NCI-H1417 (cell line): Measurements from ENCODE around the gene GMEB2.
"Not testable (repeated sequence)": the region's sequence is repeated elsewhere in the genome, so short reads cannot be mapped to it uniquely, and the experiment has no call there.

Experiments
- DNase-seq, 3 experiments: peaks; one replicate each; lab custom pipeline; 2025; lab: John Stamatoyannopoulos, UW

GMEB2 gene

GRCh38 chr20:63560333-63560805, 66.5 kb downstream of the GMEB2 start:
- no peak for DNase-seq

DNA sequence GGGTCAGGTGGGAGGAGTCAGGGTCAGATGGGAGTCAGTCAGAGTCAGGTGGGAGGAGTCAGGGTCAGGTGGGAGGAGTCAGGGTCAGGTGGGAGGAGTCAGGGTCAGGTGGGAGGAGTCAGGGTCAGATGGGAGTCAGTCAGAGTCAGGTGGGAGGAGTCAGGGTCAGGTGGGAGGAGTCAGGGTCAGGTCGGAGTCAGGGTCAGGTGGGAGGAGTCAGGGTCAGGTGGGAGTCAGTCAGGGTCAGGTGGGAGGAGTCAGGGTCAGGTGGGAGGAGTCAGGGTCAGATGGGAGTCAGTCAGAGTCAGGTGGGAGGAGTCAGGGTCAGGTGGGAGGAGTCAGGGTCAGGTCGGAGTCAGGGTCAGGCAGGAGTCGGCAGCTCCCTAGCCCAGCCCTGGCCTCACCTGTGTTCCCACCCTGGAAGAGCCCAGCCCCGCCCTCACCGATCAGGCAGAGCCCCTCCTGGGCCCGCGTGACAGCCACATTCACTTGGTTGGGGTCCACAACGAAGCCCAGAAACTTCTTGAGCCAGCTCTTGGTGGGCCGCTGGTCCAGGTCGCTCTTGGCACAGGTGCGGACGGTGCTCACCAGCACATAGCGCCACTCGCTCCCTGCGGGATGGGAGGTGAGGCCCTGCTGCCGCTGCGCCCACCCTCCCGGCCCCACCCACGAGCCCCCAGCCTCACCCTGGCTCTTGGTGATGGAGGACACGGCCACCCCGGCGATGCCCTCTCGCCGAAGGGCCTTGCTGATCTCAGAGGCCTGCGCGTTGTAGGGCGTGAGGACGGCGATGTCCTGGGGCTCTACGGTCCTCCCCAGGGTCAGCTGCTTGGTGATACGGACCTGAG, 67.2 kb downstream of the GMEB2 start:
- not testable (repeated sequence) for DNase-seq

- no peak for DNase-seq
Measured at GRCh38 chr20:63558804-63559484, 68.0 kb downstream of the GMEB2 start.

DNA sequence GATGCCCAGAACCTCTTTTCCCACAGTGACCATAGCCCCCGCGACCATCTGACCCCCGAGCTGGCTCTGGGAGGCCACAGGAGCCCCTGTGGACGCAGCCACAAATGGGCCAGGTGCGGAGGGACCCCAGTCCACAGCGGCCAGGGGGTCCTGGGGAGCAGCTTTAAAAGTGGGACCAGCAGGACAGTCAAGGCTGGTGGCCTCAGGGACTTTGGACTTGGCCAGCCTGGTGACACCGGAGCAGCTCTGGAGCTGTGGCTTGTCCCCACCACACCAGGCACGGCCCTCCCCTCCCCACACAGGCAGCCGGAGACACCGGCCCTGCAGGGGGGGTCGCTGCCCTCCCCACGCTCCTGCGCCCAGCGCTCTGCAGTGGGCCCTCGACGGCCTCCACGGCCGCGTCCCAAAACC, 69.4 kb downstream of the GMEB2 start:
- no peak for DNase-seq

- DNase-seq: peak in 1 of 3 experiments; percentile 40
Measured at GRCh38 chr20:63556873-63557478, 69.9 kb downstream of the GMEB2 start.

DNA sequence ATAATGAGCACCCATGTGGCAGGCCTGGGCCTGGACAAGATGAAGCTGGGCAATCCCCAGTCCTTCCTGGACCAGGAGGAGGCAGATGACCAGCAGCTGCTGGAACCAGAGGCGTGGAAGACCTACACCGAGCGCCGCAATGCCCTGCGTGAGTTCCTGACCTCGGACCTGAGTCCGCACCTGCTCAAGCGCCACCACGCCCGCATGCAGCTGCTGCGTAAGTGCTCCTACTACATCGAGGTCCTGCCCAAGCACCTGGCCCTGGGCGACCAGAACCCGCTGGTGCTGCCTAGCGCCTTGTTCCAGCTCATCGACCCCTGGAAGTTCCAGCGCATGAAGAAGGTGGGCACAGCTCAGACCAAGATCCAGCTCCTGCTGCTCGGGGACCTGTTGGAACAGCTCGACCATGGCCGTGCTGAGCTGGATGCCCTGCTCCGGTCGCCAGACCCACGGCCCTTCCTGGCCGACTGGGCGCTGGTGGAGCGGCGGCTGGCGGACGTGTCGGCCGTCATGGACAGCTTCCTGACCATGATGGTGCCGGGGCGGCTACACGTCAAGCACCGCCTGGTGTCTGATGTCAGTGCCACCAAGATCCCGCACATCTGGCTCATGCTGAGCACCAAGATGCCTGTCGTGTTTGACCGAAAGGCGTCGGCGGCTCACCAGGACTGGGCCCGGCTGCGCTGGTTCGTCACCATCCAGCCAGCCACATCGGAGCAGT, 71.1 kb downstream of the GMEB2 start:
- peak in 2 of 3 experiments; percentile 8 to 15 for DNase-seq

DNA sequence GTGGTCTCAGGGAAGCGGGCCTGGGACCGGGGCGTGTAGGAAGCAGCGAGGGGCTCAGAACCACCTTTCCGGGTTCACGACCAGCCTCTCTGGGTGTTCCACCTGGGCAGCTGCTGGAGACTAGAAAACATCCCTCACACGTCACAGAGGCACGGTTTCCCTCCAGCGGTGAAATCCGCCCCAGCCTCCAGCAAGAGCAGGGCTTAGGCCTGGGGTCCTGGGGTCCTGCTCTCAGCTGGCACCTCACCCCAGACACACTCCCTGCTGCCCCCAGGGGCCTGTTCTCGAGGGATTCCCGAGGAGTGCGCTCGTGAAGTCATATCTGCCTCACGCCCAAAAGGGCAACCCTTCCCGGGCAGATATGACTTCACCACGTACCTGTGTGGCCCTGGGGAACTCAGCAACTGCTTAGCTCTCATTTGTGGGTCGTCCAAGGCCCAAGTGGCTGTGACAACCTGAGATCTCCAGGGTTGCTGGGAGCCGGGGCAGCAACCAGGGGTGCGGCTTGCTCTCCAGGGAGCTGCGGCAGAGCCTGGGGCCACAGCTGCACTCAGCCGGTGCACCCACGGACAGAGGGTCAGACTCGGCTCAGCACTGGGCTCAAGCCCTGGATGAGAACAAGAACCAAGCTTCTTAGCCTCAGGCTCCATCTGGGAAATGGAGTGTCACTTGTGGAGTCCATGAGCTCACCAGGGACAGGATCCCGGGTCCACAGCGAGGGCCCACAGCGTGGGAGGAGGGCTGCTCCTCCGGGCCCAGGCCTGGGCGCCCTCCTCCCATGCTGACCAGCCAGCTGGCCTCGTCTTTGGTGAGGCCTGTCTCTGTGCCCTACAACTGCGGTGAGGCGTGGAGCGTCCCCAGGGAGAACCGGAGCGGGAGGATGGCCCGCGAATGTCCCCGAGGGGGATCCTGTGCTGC, 72.3 kb downstream of the GMEB2 start:
- peak in 2 of 3 experiments; percentile 12 to 47 for DNase-seq

- peak; percentile 46 to 82 (median 80) for DNase-seq
Measured at GRCh38 chr20:63553933-63554290, 73.0 kb downstream of the GMEB2 start, which contains the start of gene FNDC11. FNDC11 (plus strand) TSS chr20:63554159; CDS start chr20:63555664, 1,505 bp downstream.

GRCh38 chr20:63553251-63553932, 73.5 kb downstream of the GMEB2 start:
- peak; percentile 79 to 97 (median 94) for DNase-seq

DNA sequence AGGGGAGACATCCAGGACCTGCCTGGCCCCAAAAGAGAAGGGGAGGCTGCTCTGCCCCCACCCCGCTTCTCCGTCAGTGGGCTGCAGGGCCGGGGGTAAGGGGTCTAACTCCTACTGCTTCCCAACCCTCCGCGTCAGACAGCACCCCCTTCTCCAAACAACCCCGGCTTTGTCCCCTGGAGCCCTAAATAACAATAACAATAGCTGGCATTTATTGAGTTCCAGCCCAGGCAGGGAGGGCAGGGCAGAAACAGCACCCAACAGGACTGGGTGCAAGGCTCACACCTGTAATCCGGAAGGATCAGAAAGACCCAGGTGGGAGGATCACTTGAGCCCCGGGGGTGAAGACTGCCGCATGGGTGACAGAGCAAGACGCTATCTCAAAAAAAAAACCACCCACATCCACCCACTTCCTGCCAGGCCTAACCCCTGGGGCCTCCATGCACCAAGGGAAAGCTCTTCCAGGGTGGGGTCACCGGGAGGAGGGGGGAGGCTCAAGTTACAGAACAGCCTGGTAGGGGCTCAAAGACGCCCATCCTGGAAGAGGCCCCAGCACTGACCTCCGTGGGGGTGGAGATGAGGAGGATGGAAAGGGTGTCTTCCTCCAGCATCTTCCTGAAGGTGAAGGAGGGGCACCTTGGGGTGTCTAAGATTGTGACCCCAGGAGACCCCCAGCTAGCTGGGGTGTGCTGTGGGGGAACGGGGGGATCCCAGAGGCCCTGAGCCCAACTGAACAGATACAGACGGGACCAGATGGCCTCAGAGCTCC, 74.2 kb downstream of the GMEB2 start:
- no peak for DNase-seq

DNA sequence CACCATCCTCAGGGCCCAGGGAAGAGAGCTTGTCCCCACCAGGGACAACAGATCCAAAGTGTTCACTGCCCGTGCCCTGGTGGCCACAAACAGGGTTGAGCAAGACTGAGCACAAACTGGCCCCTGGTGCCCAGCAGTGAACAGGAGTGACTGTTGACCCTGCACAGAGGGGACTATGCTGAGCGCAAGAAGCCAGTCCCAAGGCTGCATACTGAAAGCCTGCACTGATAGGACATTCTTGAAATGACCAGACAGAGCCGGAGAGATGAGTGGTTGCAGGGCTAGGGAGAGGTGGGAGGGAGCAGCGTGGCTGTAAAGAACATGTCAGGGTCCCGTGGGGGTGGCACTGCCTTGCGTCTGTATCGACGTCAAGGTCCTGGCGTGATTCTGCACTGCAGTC, 75.8 kb downstream of the GMEB2 start:
- no peak for DNase-seq

- no peak for DNase-seq
Measured at GRCh38 chr20:63549679-63550282, 77.1 kb downstream of the GMEB2 start.

- DNase-seq: no peak
Measured at GRCh38 chr20:63549019-63549418, 77.9 kb downstream of the GMEB2 start.

DNA sequence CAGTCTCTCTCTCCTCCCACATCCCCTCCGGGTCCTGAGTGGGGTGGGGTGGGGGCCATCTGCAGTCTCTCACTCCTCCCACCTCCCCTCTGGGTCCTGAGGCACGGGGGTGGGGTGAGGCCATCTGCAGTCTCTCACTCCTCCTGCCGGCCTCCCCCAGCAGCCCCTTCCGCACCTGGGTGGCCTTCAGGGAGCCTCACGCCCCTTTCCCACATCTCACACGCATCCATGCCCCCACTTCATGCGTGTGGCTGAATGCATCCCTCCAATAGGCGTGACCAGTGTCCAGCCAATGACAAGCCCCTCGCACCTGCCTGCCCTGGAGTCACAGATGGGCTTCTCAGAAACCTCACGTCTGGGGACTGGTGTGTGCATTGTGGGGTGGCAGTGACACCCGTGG, 78.4 kb downstream of the GMEB2 start:
- no peak for DNase-seq

- DNase-seq: no peak
Measured at GRCh38 chr20:63547725-63548480, 79.0 kb downstream of the GMEB2 start, which contains the start of gene SRMS. SRMS (minus strand) TSS chr20:63547749; CDS start chr20:63547463, 286 bp downstream.

DNA sequence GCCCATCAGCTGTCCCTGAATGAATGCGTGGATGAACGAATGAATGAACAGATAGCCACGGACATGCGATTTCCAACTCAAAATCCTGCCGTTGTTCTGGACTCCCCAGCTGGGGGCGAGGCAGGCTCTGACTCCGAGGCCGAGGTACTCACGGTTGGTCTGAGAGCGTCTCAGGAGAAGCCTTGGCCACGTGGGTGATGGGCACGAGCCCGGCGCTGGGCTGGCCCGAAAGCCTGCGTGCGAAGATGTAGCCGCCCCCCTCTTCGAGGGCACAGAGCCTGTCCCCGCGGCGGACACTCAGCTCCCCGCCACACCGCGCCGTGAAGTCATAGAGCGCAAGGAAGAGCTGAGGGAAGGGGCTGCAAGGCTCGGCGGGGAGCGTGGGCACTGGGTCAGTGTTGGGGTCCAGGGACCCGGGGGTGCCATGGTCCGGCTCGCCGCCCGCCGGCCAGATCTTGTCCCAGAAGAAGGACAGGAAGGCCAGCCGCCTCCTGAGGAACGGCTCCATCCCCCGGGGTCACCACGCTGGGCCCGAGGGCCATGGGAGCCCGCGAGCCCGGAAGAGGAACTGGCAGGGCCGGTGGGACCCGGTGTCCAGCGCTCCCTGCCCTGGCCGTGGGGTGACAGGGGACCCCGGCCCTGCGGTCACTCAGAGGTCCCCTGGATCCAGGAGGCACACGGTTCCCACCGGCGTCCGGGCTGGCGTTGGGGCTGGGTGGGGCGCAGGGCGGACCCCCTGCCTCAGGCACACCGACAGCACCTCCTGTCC, 79.8 kb downstream of the GMEB2 start:
- no peak for DNase-seq

- peak in 2 of 3 experiments; percentile 52 to 66 for DNase-seq
Measured at GRCh38 chr20:63546256-63546955, 80.5 kb downstream of the GMEB2 start.
